ENCODE data around the gene CYP11A1. TPM values are rescaled to one million over a fixed set of nuclear protein-coding genes. Genes with fewer than 3 reads are reported as not detected.

The CYP11A1 gene
- total RNA-seq, 1 experiment from 2014 or later, result 1.7 TPM

DNA sequence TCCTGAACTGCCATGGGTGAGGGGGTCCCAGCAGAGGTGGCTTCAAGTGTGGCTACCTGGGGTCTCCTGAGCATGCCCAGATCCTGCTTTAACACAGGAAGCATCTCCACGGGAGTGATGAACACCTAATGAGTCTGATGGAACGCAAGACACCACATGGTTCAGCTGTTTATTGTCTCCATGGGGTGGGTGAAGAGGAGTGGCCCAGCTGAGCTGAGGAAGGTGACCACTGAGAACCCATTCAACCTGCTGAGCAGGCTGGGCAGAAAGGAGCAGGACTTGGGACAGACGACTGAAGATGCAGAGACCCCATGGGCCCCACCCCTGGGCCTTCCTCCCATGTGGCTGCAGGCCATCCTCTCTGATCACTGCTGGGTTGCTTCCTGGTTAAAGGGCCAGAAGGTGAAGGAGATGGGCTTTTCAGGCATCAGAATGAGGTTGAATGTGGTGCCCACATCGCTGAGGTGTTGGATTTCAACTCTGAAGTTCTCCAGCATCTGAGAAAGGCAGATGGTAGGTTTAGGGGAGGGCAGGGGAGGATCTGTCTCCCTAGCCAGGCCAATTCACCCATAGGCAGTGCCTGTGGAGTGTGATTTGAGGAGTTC is 29.7 kb downstream of the CYP11A1 start:
- Histone ChIP-seq H3K18ac (ENCODE audit: insufficient read length, low read depth, low read length) (no peak overlapping the region), H3K4me2 (ENCODE audit: insufficient read depth, insufficient read length, low read length) (no peak overlapping the region), H2BK120ac (ENCODE audit: low read depth, low read length, poor library complexity, severe bottlenecking) (no peak overlapping the region), H3K4me1 (ENCODE audit: insufficient read depth, low read length) (no peaks in the 10 kb centered on the region), H2BK5ac (ENCODE audit: insufficient read length, low read length) (no peak overlapping the region), H2BK20ac (ENCODE audit: low read depth, low read length, poor library complexity, severe bottlenecking) (no peak overlapping the region), H2AK5ac (ENCODE audit: insufficient read length, low read length) (no peak overlapping the region), H3K79me2 (ENCODE audit: insufficient read depth, low read length) (no peaks in the 10 kb centered on the region), H4K91ac (ENCODE audit: insufficient read length, low read depth, low read length) (no peak overlapping the region), H3K23me2 (ENCODE audit: insufficient read length, low read depth, low read length, poor library complexity, severe bottlenecking) (no peaks in the 10 kb centered on the region), H4K5ac (ENCODE audit: insufficient read length, low read depth, low read length) (no peak overlapping the region), H3K4ac (ENCODE audit: low read depth, low read length) (no peak overlapping the region), H4K8ac (replicated peaks; ENCODE audit: insufficient read length, low read depth, low read length) (no peak overlapping the region), H3K9me3 (ENCODE audit: control insufficient read depth, low read depth, low read length) (no peaks in the 10 kb centered on the region), H3K79me1 (ENCODE audit: insufficient read depth, low read depth, low read length, poor library complexity, severe bottlenecking) (no peaks in the 10 kb centered on the region), H3K23ac (ENCODE audit: insufficient read length, low read depth, low read length) (no peak overlapping the region), H3K56ac (ENCODE audit: insufficient read length, low read depth, low read length) (no peak overlapping the region), H3K27me3 (ENCODE audit: insufficient read depth, low read length) (no peaks in the 10 kb centered on the region), H2AFZ (ENCODE audit: low read length) (no peak overlapping the region), H2BK12ac (ENCODE audit: insufficient read length, low read depth, low read length) (no peak overlapping the region), H3K27ac (ENCODE audit: insufficient read length, low read depth, low read length) (no peak overlapping the region), H3T11ph (ENCODE audit: low read length) (no peak overlapping the region), H3K9ac (ENCODE audit: extremely low read depth, insufficient read length, low read length) (no peak overlapping the region), H3K14ac (ENCODE audit: insufficient read depth, low read length) (no peak overlapping the region), H4K20me1 (ENCODE audit: control insufficient read depth, insufficient read depth, insufficient read length) (no peaks in the 10 kb centered on the region), H2BK15ac (ENCODE audit: low read depth, low read length) (no peak overlapping the region)
- TF ChIP-seq, protein P1, sequence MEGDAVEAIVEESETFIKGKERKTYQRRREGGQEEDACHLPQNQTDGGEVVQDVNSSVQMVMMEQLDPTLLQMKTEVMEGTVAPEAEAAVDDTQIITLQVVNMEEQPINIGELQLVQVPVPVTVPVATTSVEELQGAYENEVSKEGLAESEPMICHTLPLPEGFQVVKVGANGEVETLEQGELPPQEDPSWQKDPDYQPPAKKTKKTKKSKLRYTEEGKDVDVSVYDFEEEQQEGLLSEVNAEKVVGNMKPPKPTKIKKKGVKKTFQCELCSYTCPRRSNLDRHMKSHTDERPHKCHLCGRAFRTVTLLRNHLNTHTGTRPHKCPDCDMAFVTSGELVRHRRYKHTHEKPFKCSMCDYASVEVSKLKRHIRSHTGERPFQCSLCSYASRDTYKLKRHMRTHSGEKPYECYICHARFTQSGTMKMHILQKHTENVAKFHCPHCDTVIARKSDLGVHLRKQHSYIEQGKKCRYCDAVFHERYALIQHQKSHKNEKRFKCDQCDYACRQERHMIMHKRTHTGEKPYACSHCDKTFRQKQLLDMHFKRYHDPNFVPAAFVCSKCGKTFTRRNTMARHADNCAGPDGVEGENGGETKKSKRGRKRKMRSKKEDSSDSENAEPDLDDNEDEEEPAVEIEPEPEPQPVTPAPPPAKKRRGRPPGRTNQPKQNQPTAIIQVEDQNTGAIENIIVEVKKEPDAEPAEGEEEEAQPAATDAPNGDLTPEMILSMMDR (conservative IDR thresholded peaks at IDR 0.05), result no peak
- H3K36me3 Mint-ChIP-seq (ENCODE audit: insufficient read depth in 1 of 3, low read depth in 3 of 3), result no peaks in the 10 kb centered on the region; a peak in 2 of 7 replicates
- DNase-seq, result no peak
- H3K9me3 Mint-ChIP-seq, result peaks cover 0 to 6% of the 10 kb centered on the region in 2 experiments; a peak in 2 of 5 replicates
- no peak overlapping the region for H3K4me3 Mint-ChIP-seq
- no peak overlapping the region; a peak in 1 of 7 replicates for H3K27ac Mint-ChIP-seq
- no peaks in the 10 kb centered on the region for H3K4me1 Mint-ChIP-seq
- peaks cover 23% of the 10 kb centered on the region for H3K27me3 Mint-ChIP-seq (ENCODE audit: low read depth)
- WGBS (ENCODE audit: extremely low coverage, insufficient read length, low lambda C conversion rate), result no CpG with 5 or more reads among the region's 4 CpGs
